Measurements from ENCODE around the gene AOC3.
"Not testable (repeated sequence)": the region's sequence is repeated elsewhere in the genome, so short reads cannot be mapped to it uniquely, and the experiment has no call there.

AOC3 gene

GRCh38 chr17:42867694-42868261 is 16.8 kb downstream of the AOC3 start:
- not testable (repeated sequence) for DNase-seq (ENCODE audit: low read depth in 2 of 2)

- no peak for DNase-seq (ENCODE audit: low read depth in 2 of 2)
Observed at GRCh38 chr17:42868338-42868737, 17.3 kb downstream of the AOC3 start.

- no peak for DNase-seq (ENCODE audit: low read depth in 2 of 2)
Observed at GRCh38 chr17:42871647-42872046, 20.6 kb downstream of the AOC3 start.

GRCh38 chr17:42872251-42872965 is 21.4 kb downstream of the AOC3 start:
- no peak for DNase-seq (ENCODE audit: low read depth in 2 of 2)

GRCh38 chr17:42873315-42873714 is 22.3 kb downstream of the AOC3 start:
- no peak for DNase-seq (ENCODE audit: low read depth in 2 of 2)

DNA sequence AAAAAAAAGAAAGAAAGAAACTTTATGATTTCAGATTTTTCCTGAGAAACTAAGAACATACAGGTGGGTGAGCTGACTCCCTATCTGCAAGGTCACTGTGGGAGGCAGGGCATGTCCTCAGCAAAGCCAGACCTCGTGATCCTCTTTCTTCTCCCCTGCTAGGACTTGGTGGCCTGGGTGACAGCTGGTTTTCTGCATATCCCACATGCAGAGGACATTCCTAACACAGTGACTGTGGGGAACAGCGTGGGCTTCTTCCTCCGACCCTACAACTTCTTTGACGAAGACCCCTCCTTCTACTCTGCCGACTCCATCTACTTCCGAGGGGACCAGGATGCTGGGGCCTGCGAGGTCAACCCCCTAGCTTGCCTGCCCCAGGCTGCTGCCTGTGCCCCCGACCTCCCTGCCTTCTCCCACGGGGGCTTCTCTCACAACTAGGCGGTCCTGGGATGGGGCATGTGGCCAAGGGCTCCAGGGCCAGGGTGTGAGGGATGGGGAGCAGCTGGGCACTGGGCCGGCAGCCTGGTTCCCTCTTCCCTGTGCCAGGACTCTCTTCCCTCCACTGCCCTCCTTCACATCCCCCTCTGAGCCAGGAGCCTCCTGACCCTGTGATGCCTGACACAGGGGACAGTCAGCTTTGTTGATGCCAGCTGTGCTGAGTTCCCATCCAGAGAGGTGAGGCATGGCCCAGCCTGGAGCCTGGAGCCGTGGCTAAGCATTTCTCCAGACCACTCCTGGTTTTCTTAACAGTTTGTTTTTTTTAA is 23.1 kb downstream of the AOC3 start:
- DNase-seq (ENCODE audit: low read depth in 2 of 2), result not testable (repeated sequence)

DNA sequence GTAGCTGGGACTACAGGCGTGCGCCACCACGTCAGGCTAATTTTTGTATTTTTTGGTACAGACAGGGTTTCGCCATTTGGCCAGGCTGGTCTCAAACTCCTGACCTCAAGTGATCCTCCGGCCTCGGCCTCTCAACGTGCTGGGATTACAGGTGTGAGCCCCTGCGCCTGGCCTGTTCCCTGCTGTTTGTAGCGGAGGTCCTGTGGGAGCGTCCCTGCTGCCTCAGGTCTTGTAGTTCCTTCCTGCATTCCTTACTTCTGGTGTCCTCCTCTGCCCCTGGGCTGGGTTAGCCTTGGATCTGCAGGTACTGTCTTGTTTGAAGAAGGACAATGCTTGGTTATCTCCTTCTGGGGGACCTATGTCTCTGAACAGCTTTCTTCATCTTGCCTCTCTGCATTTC is 26.0 kb downstream of the AOC3 start:
- no peak for DNase-seq (ENCODE audit: low read depth in 2 of 2)

DNA sequence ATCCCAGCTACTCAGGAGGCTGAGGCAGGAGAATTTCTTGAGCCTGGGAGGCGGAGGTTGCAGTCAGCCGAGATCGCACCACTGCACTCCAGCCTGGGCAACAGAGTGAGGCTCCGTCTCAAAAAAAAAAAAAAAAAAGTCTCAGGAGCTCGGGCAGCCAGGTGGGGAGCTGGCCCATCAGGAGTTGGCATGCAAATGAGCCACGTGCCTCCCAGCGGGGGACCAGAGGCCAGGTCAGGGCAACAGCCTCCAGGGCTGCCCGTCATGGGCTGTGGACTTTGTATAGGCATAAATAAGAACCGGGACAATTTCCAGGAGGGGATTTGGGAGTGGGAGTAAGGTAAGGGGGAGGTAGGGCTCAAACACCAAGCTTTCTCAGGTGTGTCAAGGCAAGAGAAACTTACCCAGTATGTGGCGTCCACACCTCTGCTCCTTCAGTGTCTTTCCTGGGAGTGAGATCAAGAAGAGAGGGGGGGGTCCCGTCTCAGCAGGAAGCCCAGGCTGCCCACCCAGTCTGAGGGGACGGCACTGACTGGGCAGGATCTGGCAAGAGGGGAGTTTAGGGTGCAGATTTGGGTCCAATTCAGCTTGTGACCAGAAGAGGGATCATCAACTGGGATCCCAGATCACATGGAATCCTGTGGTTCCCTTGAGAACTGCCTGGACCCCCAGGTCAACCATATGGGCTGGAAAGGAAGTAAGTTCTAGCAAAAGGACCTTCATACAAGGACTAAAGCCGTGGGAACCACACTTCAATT is 27.3 kb downstream of the AOC3 start:
- no peak for DNase-seq (ENCODE audit: low read depth in 2 of 2)

- no peak for DNase-seq (ENCODE audit: low read depth in 2 of 2)
Observed at GRCh38 chr17:42878924-42879595, 28.1 kb downstream of the AOC3 start.

DNA sequence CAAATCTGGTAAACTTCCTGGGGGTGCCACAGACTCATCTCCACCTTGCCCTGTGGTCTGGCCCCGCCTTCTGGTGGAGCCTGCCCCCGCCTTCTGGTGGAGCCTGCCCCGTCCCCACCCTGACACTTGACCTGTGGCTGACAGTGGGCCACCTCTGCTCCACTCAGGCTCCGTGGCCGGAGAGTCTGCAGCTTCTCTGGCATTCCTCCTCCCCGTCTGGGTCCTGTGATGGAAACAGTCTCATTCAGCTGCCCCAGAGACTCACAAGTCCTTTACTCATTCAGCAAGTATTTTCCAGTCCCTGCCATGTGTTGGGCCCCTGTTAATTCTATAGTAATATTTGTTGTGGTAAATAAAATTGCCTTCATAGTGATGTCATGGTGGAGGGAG is 28.6 kb downstream of the AOC3 start:
- no peak for DNase-seq (ENCODE audit: low read depth in 2 of 2)

GRCh38 chr17:42880776-42881310 is 29.8 kb downstream of the AOC3 start:
- DNase-seq (ENCODE audit: low read depth in 2 of 2), result no peak

GRCh38 chr17:42881706-42882105 is 30.7 kb downstream of the AOC3 start:
- not testable (repeated sequence) for DNase-seq (ENCODE audit: low read depth in 2 of 2)

- DNase-seq (ENCODE audit: low read depth in 2 of 2), result no peak
Observed at GRCh38 chr17:42882166-42882565, 31.2 kb downstream of the AOC3 start.

GRCh38 chr17:42883802-42884558 is 33.0 kb downstream of the AOC3 start:
- DNase-seq (ENCODE audit: low read depth in 2 of 2), result no peak

DNA sequence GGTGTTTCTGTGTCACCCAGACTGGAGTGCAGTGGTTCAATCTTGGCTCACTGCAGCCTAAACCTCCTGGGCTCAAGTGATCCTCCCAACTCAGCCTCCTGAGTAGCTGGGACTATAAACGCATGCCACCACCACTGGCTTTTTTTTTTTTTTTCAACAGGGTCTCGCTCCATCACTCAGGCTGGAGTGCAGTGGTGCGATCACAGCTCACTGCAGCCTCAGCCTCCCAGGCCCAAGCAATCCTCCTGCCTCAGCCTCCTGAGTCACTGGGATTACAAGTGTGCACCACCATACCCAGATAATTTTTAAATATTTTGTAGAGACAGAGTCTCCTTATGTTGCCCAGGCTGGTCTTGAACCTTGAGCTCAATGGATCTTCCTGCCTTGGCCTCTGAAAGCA is 34.8 kb downstream of the AOC3 start:
- DNase-seq (ENCODE audit: low read depth in 2 of 2), result not testable (repeated sequence)

DNA sequence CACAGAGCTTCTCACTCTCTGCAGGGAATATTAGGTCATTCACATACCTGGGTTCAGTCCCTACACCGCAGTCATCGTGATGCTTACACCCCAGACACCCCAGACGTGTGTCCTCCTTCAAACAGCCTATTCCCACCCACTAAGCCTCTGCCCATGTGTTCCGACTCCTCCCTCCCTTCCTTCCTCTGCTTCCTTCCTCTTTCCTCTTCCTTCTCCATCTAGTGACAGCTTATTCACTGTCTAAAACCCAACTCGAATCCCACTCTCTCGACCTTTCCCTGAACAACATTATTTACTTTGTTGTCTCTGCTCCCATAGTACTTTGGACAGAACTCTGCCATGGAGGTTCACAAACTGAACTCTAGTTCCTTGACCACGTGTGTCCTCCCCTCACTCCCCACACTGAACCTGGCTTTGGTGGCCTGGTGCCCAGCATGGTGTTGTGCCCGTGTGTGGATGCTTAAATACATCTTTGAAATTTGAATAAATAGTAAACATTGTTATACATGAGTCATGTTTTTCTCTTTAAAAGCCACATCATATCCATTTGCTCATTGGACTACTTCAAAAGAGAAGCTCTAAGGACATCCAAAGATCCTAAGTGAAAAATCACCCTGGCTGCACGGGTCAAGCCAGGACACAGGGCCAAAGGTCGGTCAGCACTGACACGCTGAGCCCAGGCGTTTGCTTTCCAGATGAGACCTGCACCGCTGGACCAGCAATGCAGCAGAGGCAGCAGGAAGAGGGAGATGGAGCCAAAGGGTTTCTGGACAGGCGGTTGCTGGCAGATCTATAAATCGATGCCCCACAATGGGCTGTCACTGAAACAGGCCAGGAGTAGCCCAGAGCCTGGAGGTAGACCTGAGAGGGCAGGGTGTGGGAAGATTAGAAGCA is 35.5 kb downstream of the AOC3 start:
- no peak for DNase-seq (ENCODE audit: low read depth in 2 of 2)

GRCh38 chr17:42889809-42890208 is 38.8 kb downstream of the AOC3 start:
- DNase-seq (ENCODE audit: low read depth in 2 of 2), result no peak

DNA sequence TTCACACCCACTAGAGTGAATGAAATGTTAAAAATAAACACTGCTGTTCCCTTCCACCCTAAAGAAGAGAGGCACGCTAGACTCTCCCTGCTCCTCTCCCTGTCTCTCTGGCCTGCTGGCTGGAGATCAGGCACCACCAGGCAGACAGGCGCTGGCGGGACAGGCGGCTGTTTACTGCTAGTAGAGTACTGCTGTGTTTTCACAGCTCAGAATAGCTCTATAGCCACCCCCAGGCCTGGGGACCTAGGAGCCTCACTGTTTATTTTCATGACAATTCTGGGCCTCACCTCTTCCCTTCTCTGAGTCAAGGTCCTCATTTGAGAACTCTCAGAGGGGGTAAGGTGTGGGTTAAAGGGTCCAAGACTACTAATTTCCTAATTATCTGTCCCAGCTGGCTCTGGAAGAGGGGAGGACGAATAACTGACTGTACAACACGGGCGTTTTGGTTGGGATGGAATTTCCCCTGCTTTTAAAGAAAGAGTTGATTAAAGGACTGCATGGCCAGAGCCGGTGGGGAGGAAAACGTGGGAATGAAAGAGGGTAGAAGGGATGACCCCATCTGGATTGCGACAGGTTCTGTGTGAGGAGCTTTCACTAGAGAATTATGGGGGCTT is 40.6 kb downstream of the AOC3 start:
- DNase-seq (ENCODE audit: low read depth in 2 of 2), result no peak

- no peak for DNase-seq (ENCODE audit: low read depth in 2 of 2)
Observed at GRCh38 chr17:42893359-42893758, 42.4 kb downstream of the AOC3 start.
